Measurements from ENCODE around the gene MICAL2.

- TF ChIP-seq POLR2A (IDR thresholded peaks at IDR 0.05) (no peak), CTCF (IDR thresholded peaks at IDR 0.05 in 4 of 5, conservative IDR thresholded peaks at IDR 0.05 in 1 of 5) (no peak)
Measured at GRCh38 chr11:12173111-12173510, 62.7 kb downstream of the MICAL2 start.

All from gastrocnemius medialis (tissue), 4 donors.